ENCODE data around the gene TSPAN18.

DNA sequence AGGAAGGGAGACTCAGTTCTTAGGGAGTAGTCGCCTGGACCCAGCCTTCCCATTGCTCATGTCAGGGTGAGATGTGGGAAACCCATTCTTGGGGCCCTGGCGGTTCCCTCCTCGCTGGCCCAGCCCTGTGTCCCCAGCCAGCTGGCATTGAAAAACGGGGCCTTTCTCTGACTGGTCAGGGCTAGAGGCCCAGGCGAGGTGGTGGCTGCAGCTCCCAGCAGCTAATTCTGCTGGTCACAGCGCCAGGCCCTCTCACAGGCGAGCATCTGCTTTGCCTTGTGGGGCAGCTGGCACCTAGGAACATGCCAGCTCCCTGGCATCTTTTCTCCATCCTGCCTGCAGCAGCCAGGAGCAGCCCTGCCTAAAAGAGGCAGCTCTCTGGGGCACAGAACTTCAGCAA, 20.1 kb downstream of the TSPAN18 start:
- TF ChIP-seq CTCF (IDR thresholded peaks at IDR 0.05), result no peak
- no peak for TF ChIP-seq POLR2AphosphoS5 (IDR thresholded peaks at IDR 0.05; ENCODE audit: insufficient read depth in 1 of 2, low read depth in 1 of 2)

Data from vagina (tissue), 2 donors.